Astrocyte of the cerebellum (primary cell): ENCODE measurements around the gene PTPN11.

ENCODE experiments used
- DNase-seq: peaks from one replicate; pipeline ENCODE4 v3.0.0-alpha.2; 2011; ENCODE audit warnings: low read depth
- H3K4me3 ChIP-seq: 2 replicates; pipeline ENCODE4 v1.5.1; 2011; ENCODE audit warnings: mild to moderate bottlenecking, low read depth, low read length, moderate library complexity
- in situ Hi-C: cut with HindIII; loops from 2 replicates; pipeline ENCODE4 v1.10.0; 2017; ENCODE audit warnings: low sequenced_read_pairs
- TF ChIP-seq, protein P1 (sequence below): IDR thresholded peaks from 2 replicates; pipeline ENCODE4 v1.5.1; 2012; ENCODE audit warnings: low read length, low read depth, moderate library complexity, mild to moderate bottlenecking; ENCODE audit errors: missing control alignments

The PTPN11 gene

DNA sequence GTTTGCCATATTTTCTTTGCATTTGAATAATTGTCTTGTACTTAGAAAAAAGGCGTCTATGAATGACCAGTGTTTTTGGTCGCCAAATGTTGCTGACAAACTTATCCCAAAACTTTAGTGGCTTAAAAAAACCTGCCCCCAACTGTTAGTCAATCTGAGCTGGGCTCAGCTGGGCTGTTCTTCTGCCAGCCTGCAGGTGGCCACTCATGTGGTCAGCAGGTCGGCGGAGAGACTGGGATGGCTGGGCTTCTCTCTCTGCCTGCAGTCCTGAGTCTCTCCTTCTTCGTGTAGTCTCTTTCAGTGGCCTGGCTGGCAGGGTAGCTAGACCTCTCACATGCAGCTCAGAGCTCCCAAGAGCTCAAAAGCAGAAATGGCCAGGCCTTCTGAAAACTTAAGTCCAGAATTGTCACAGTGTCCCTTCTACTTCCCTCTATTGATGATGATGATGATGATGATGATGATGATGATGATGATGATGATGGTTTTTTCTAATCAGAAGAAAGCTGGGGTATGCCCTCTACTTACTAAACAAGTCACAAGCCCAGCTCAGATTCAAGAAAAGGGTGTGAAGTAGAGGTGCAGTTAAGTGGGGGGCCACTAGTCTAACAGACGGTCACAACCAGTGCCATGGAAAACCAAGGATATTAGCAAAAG lies 87.9 kb downstream of the PTPN11 start:
- no peak for DNase-seq
- no peak overlapping the region for H3K4me3 ChIP-seq
- in situ Hi-C loops, result no loop called here
- TF ChIP-seq, protein P1, sequence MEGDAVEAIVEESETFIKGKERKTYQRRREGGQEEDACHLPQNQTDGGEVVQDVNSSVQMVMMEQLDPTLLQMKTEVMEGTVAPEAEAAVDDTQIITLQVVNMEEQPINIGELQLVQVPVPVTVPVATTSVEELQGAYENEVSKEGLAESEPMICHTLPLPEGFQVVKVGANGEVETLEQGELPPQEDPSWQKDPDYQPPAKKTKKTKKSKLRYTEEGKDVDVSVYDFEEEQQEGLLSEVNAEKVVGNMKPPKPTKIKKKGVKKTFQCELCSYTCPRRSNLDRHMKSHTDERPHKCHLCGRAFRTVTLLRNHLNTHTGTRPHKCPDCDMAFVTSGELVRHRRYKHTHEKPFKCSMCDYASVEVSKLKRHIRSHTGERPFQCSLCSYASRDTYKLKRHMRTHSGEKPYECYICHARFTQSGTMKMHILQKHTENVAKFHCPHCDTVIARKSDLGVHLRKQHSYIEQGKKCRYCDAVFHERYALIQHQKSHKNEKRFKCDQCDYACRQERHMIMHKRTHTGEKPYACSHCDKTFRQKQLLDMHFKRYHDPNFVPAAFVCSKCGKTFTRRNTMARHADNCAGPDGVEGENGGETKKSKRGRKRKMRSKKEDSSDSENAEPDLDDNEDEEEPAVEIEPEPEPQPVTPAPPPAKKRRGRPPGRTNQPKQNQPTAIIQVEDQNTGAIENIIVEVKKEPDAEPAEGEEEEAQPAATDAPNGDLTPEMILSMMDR, result no peak

DNA sequence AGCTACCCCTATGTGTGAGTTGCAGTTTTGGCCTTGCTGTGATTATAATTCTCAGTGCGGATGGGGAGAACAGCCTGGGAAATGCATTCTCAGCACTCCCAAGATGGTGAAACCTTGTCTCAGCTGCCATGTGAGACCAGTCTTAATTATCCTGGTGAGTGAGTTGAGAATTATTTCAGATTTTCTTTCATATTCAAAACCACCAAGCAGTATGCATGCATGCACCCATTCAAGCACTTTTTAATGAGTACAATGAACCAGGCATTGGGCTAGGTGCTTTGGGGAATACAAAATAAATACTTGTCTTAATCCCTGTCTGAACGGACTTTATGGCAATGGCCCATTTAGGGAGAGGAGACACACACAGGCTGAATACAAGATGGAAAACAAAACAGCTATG lies 94.7 kb downstream of the PTPN11 start:
- no peak for DNase-seq
- TF ChIP-seq, protein P1, result no peak
- in situ Hi-C loops, result no loop called here
- no peak overlapping the region for H3K4me3 ChIP-seq

- no peak for DNase-seq
- TF ChIP-seq, protein P1, result no peak
- in situ Hi-C loops, result no loop called here
- no peak overlapping the region for H3K4me3 ChIP-seq
Observed at GRCh38 chr12:112514456-112514855, 95.7 kb downstream of the PTPN11 start.

GRCh38 chr12:112514926-112515642 lies 96.3 kb downstream of the PTPN11 start:
- no peak for DNase-seq
- TF ChIP-seq, protein P1, result no peak

GRCh38 chr12:112515868-112516267 lies 97.1 kb downstream of the PTPN11 start:
- in situ Hi-C loops, result no loop called here
- DNase-seq, result no peak
- no peak overlapping the region for H3K4me3 ChIP-seq
- TF ChIP-seq, protein P1, result no peak

More at GRCh38 chr12:112514926-112515642, 96.3 kb downstream of the PTPN11 start:
- in situ Hi-C loops, result no loop called here
- no peak overlapping the region for H3K4me3 ChIP-seq

- in situ Hi-C loops, result no loop called here
- no peak for DNase-seq
- no peak overlapping the region for H3K4me3 ChIP-seq
- TF ChIP-seq, protein P1, result no peak
Observed at GRCh38 chr12:112517730-112518364, 99.1 kb downstream of the PTPN11 start.
